Activated CD4-positive, alpha-beta T cell treated with anti-CD3 and anti-CD28 coated beads for 48 hours (primary cell): Measurements from ENCODE around the gene MTPN.

Experiments used
- DNase-seq: peaks from one replicate; pipeline ENCODE4 v3.0.0-alpha.2; 2020

MTPN gene

GRCh38 chr7:135879233-135879632 lies 97.9 kb downstream of the MTPN start:
- DNase-seq, result no peak

- DNase-seq, result no peak
Measured at GRCh38 chr7:135878284-135878683, 98.9 kb downstream of the MTPN start.

DNA sequence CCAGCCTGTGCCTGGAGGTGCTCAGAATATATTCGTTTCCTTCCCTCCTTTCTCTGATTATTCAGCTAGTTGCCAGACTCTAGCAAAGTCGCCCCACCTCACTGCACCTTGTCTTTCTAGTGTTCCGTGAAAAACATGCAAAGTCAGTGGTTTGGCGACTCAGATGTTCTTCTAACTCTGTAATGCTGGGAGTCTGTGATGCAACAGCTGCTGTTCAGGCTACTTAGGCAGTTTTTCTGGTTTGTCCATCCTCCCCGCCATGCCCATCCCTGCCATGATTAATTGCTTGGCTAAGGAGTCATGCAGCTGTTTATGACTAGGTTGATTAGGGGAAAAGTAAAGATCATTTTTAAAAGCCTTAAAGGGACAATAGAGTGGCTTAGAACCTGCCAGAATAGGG lies 99.4 kb downstream of the MTPN start:
- DNase-seq, result no peak
